ENCODE measurements around the gene SLC9A3.

The SLC9A3 gene

DNA sequence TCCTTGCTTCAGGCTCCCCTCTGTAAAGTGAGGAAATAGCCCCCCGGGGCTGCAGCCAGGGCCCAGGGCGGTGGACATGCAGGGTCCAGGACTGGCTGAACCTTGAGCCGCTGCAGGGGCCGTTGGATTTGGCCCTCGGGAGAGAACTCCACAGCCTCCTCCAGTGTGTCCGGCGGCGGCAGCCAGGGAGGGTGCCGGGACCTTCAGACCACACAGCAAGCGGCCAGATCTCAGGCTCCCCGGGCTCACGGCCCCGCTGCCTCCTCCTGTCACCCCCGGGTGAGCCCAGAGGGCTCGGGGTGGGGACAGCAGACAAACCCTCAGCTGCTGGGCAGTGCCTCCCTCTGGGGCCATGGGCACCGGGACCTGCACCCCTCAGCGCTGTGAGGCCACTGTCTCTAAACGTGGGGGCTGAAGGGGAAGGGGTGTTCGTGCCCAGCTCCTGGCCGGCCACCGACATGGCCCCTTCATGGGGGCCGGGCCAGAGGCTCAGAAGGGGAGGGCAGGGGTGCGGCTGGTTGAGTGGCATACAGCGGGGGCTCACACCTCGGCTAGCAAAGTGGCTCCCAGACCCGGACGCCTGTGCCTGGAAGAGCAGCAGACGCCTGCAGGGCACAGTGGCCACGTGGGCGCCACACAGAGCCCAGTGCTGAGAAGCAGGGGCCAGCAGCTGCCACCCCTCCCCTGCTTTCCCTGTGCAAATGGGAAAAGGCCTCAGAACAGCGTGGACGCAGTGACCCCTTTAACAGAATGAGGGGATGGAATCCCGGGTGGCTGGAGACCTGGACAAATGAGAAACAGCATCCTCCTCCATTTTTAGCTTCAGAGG is 19.7 kb downstream of the SLC9A3 start:
- no peak for DNase-seq

DNA sequence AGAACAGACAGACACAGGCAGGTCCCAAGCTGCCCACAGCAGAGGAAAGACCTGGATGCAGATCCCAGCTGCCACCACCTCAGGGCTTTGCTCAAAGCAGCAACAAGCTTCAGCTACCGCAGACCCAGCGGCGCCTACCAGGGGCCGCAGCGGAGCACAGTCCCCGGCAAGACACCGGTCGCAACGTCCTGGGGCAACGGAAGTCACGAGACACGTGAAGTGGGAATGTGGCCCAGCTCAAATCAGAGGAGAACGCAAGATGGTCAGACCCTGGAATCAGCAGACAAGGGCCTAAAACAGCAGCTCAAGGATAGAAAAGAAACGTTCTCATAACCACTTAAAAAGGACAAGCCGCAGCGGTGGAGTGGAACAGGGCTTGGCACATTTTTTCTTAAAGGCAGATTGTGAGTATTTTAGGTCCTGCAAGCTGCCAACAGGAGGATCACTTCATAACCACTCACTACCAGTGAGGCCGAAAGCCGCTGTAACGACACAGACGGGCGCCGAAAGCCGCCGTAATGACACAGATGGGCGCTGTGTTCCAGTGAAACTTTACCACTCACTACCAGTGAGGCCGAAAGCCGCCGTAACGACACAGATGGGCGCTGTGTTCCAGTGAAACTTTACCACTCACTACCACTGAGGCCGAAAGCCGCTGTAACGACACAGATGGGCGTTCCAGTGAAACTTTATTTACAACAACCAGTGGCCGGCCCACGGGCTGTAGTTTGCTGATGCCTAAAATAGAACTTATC is 21.7 kb downstream of the SLC9A3 start:
- no peak for DNase-seq

DNA sequence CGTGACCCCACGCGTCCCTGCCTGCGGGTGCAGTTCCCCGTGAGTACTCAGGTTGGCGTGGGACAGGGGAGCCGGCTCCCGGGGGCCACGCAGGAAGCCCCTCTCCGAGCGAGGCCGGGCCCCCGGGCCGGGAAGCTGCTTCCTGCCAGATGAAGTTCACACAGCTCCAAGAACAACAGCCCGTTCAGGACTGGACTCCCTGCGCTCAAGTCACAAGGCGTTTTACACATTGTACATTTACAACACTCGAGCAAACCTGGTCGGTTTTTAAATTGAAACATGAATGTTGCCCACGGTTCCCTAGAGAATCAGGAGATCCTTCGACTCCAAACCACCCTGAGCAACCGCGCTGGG is 22.4 kb downstream of the SLC9A3 start:
- no peak for DNase-seq

DNA sequence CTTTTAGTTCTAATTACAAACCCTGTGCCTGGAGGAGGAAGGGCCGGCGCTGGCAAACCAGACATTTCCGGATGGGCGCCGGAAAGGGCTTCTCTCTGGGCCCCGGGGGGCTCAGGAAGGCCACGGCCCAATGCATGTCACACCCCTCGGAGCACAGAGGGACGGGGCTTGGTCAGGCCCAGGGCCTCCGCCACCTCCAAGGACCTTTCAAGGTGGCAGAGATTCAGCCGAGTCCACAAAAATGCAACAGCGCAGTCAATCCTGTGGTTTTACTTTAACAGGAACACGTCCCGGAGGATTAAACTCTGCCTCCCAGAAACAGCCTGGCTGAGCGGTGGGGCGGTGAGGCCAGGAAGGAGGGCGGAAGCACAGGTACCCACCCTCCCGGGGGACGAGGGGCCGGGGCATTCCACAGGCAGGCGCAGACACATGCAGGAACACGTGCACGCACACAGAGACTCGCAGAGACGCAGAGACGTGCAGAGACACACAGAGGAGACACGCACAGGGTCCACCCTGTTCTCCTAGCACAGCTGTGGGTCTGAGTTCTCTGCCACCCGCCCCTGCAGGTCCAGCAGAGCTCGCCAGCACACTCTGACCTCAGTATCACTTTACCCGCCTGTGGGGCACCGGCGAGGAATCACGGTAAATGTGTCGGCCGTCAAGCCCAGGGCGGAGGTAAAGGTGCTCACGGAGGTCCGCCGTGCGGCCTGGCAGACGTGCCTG is 23.0 kb downstream of the SLC9A3 start:
- DNase-seq: no peak

DNA sequence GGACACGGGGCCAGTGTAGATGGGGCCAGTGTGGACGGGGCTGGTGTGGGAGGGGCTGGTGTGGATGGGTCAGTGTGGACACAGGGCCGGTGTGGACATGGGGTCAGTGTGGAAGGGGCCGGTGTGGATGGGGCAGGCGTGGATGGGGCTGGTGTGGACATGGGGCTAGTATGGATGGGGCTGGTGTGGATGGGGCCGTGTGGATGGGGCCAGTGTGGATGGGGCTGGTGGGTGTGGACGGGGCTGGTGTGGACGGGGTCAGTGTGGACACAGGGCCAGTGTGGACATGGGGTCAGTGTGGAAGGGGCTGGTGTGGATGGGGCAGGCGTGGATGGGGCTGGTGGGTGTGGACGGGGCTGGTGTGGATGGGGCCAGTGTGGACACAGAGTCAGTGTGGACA is 23.8 kb downstream of the SLC9A3 start:
- DNase-seq: no peak

DNA sequence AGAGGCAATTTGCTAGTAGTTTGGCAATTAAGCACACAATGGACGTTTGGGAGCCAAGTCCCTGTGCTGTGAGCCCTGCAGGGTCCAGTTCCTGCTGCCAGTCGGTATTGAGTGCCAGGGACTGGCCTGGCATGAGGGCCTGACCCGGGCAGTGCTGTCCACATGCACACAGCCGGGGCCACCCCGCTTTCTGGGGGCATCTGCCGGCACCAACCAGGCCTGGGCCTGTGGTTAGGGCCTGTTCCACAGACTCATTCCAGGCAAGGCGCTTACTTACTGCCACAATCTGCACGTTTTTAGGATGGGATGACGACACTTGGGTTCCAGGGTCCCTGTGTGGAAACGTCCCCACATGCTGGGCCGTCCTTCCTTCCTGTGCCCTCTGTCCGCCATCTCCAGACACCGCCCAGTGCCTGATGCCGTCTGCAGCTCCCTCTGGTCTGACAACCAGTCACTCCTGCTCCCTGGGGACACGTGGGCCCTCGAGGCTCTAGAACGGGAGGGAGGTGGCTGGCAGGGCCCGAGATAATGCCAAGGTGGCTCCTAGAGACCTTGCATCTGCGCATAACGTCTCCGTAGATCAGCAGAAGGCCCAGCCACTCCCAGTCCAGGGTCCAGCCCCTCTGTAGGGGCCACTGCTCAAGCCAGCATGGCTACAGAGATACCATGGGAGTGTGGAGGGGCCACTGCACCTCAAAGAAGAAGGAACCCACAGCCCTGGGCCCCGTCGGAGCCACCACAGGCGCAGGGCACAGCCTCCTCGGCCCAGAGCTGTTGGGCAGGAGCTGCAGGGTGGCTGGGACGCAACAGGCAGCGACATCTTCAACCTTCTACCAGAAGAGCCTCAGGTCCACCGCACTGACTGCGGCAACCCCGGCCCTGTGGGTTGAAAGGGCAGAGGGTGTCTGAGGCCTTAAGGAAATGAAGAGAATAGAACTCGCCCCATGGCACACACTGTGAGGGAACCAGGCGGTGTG is 24.7 kb downstream of the SLC9A3 start:
- DNase-seq: no peak

DNA sequence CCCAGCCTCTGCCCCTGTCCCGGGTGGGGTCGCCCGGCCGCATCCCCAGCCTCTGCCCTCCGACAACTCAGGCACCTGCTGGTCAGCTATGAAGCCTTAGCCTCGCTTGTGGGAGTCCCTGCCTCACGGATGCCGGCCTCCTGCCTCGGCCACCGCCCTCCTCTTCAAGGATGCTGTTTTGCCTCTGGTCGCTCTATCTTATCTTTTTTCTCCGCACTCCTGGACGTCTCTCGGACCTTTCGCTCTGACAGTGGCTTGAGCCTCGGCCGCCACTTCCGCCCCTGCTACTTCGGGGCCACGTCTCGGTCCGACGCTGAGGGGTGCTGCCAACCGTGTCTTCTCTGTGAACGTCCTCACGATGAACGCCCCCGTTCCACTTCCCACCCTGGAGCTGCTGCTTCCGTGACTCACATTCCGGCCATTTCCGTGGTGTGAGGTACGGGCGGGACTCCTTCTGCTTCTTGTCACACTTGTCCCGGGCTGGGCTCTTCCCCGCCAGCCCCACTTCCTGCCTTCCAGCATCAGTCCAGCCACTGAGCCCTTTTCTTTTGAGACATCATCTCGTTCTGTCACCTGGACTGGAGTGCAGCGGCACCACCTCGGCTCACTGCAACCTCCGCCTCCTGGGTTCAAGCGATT is 26.3 kb downstream of the SLC9A3 start:
- no peak for DNase-seq

DNA sequence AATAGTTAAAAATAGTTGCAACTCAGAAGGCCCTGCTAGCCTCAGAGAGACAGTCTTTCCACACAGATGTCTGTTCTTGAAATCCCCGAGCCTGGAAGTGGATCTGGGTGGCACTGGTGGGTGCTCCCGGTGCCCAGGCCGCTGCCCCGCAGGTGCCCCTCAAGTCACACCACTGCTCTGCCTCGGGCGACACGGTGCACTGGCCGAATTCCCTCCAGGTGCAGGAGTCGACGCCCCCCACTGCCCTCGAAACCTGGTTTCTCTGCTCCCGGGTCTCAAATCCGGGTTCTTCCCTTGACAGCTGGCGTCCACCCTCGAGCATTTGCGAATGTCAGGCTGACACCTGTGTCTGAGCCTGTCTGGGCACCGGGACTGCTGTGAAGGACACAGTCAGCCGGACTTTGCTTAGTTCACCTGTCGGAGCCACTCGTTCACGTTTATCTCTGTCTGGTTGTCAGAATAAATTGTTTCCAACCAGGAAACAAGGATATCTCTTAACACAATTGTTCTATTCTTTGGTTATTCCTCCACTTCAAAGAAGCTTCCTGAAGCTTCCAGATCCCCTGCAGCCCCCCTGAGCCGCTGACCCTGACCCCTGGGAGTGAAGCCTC is 27.1 kb downstream of the SLC9A3 start:
- DNase-seq: no peak

DNA sequence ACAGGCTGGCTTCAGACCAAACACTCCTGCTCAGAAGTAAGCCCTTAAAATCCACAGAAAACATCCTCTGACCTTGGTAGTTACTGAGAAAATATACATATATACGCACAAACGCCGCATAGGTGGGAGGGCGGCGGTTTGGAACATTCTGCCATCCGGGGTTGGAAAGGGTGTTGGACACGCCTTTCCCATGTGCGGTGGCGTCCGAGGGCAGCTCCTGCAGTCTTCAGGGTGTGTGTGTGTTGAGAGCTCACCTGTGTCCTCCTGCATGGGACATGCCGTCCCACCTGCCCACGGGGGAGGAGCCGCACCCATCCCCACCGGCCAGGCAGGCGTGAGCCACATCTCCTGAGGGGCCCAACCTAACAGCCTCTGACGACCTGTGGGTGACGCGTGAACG is 28.2 kb downstream of the SLC9A3 start:
- no peak for DNase-seq

DNA sequence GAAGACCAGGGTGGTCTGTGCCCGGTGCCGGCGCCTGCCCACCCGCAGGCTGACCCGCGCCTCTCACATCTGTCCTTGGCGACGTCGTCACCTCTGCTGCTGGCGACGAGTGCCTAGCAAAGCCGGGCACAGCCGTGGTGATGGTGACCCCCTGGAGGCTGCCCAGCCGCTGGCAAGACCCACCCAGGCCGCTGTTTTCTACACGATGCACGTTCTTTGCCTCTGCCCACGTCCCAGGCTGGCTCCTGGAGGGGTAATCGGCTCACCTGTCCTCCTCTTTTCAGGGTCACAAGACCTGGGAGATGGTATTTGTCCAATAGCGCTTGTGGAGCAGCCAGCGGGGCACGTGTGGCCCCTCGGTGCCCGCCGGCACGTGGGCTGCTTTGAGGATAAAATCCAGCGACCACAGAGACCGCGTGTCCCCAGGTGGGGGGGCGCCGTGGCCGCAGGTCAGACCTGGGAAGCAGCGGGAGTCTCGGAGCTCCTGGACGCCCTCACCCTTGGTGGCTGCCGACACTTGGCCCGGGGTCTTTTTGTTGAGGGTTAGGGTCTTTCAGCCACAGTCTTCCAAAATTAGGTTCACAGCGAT is 29.5 kb downstream of the SLC9A3 start:
- no peak for DNase-seq

DNA sequence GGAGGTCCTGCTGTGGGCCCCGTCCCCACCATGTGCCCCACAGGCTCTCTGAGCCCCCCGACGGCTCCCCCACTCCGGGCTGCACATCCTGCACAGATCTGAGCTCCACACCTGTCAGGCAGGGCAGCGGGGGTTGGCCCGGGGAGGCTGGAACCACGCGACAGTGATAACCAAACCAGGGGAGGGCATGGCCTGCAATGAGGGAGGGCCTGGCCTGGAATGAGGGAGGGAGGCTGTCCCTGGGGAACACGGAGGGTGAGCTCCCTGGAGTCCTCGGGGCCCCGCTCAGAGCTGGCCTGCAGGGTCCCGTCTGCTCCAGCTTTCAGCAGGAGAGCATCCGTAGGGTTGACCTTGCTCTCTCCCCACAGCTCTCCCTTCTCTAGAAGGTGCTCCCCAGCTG is 30.5 kb downstream of the SLC9A3 start:
- DNase-seq: no peak

DNA sequence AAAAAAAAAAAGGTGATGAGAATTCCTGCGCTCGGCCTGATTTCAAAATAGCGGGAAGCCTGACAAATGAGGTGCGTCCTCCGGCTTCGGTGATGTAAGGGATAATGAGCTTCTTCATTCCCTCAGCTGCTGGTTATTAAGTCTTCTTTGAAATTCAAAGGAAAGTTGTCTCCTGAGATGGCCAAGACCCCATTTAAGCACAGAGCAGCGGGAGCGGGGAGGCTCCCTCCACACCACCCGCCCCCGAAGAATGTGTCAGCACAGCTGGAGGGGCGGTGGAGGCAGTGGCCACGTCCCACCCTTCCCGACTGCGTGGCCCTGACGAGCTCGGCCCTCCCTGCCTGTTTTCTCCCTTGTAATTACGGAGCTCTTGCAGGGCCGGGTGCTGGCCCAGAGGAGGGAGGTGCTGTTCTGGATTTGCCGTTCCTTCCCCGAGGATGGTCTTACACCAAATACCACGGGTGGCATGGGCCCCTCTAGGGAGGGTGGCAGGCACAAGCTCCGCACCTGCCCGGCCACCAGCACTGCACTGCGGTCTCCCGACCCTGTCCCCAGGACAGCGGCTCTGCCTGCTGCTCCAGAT is 31.0 kb downstream of the SLC9A3 start:
- no peak for DNase-seq

DNA sequence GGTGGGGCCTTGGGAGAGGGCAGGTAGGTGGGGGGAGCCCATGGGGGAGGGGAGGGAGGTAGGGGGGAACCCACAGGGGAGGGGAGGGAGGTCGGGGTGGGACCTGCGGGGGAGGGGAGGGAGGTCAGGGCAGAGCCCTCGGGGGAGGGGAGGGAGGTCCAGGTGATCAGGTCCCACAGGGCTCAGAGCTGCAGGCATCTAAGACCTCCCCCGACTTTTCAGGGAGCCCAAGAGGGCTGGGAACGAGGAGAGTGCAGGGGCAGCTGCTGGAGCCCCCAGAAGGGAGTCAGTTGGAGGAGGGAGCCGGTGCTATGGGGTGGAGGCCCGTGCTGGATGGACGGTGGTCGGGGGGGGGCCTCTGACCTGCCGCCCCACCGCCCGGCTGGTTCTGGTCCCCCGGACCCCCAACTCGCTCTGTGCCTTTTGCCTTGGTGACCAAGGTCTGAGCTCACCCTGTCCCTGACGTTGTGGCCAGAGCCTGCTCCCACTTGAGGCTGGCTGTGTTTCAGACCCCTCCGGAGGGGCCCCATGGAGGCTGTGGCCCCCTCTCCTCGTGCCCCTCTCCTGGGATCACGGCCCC is 31.8 kb downstream of the SLC9A3 start:
- DNase-seq: no peak

DNA sequence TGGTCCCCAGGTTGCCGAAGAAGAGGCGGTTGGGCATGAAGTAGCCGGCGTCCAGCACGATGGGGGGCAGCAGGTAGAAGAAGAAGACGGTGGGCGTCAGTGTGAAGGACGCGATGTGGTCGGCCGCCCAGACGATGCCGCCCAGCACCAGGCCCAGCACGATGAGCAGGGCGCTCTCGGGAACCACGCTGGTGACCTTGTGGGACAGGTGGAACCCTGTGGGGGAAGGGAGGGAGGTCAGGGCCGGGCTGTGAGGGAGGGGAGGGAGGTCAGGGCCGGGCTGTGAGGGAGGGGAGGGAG is 32.4 kb downstream of the SLC9A3 start:
- no peak for DNase-seq

DNA sequence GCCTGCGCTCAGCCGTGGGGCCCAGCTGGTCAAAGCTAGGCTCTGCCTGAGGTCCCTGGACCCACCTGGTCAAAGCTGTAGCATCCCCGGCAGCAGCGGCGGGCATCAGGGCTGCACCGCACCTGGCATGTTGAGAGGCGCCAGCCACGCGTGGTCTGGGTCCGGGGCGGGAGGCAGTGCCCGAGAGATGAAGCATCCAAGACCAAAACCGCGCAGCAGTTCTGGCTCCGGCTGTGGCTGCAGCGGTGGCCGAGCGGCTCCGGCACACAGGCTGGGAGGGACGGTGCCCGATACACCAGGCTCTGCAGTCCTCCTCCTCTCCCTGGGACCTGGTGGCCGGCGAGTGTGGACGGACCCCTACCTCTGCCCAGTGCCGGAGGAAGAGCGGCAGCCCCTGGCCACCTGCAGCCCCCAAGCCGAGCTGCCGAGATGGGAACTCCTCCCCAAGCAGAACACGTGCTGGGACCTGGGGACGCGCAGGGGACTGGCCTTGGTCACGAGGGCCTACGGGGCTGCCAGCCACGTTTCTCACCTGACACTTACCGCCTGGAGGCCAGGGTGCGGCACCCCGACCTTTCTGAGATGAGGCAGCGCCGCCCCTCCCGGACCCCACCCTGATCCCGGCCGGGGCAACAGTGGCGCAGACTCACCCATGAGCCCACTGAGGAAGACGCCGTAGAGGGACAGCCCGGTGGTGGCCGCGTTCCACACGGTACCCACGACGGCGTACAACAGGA is 33.0 kb downstream of the SLC9A3 start:
- DNase-seq: no peak

DNA sequence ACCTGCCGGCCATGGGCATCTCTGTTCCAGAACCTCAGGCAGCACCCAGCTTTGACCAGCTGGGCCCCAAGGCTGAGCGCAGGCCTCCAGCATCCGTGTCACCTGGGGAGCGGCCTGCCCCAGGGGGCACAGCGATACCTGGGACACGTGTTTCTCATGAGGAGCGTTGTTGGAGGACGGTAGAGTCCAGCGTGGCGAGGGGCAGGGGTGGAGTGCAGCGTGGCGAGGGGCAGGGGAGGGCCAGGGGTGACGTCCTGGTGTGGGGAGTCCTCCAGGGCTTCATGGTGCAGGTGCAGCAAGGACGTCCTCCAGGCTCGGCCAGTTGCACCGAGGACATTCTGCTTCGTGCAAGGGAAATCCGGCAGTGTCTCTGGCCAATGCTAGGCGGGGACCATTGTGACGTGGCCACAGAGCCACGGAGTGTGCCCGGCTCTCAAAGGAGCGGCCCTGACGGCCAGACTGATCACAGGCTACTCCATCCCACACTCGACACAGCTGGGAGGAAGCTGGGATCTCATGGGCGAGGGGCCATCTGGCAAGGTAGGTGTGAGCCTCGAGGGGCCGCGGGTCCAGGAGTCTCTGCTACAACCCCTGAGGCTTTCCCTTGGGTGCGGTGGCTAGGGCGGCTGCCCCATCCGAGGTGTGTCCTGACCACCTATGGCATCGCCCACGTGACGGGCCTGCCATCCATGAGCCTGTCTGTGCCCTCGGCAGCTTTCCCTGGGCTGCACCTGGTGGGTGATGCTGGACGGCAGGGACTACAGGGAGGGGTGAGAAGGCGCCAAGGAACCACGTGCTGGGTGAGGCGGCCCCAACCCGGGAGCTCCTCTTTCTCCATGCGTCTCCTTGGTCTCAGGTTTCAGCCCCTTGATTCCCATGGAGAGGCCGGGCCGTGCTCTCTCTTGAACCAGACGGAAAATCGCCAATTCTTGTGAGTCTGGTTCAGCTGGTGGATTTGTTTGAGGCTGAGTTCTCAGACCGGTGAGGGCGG is 33.8 kb downstream of the SLC9A3 start:
- no peak for DNase-seq

DNA sequence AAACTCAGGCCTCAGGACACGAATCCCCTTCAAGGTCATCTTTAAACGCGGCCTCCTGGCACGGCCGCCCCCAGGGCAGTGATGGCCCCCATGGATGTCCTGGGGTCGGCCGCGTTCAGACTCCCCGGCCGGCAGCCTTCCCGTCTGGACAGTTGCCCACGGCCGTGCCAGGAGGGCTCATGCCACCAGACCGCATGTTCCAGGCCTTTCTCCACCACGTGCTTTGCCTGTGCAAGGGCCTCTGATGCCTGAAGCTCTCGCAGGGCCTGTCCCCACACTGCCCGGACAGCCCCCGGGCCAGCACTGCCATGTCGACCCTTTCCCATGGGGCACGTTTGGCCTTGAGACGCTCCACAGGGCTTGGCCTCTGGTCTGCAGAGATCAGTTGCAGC is 34.6 kb downstream of the SLC9A3 start:
- DNase-seq: no peak

Measured in CD4-positive, alpha-beta T cell treated with Interleukin-6 for 4 hours (primary cell).